NT2/D1 (cell line): ENCODE measurements around the gene PRR9.
A peak's percentile ranks its signal among the peaks of the same experiment; 100 is the strongest.
"Not testable (repeated sequence)": the region's sequence is repeated elsewhere in the genome, so short reads cannot be mapped to it uniquely, and the experiment has no call there.

Experiments used
- DNase-seq: peaks from one replicate; pipeline ENCODE4 v3.0.0-alpha.2; 2011; ENCODE audit warnings: low read depth, low spot score
- H3K27me3 ChIP-seq: 2 replicates; pipeline ENCODE4 v1.6.0; 2011; ENCODE audit warnings: mild to moderate bottlenecking; ENCODE audit not compliant: insufficient read length, insufficient read depth
- H3K36me3 ChIP-seq: 2 replicates; pipeline ENCODE4 v1.6.1; 2011; ENCODE audit warnings: mild to moderate bottlenecking, low read length, mixed read lengths; ENCODE audit not compliant: insufficient read depth, insufficient read length
- H3K4me1 ChIP-seq: 2 replicates; pipeline ENCODE4 v1.5.1; 2011; ENCODE audit not compliant: insufficient read depth, insufficient read length
- H3K4me3 ChIP-seq: 2 replicates; pipeline ENCODE4 v1.5.1; 2011; ENCODE audit warnings: low read depth; ENCODE audit not compliant: insufficient read length
- H3K9ac ChIP-seq: 2 replicates; pipeline ENCODE4 v1.6.0; 2011; ENCODE audit warnings: low read depth; ENCODE audit not compliant: insufficient read length
- H3K9me3 ChIP-seq: 2 replicates; pipeline ENCODE4 v1.5.1; 2011; ENCODE audit warnings: mild to moderate bottlenecking, low read length; ENCODE audit not compliant: insufficient read depth
- SUZ12 ChIP-seq: IDR thresholded peaks from 2 replicates; pipeline ENCODE4 v1.6.1; 2011; ENCODE audit not compliant: insufficient read length, insufficient read depth; ENCODE audit errors: extremely low read depth
- YY1 ChIP-seq: IDR thresholded peaks from 2 replicates; pipeline ENCODE4 v1.6.1; 2011; ENCODE audit not compliant: insufficient read length, insufficient read depth
- ZNF274 ChIP-seq: IDR thresholded peaks from 2 replicates; pipeline ENCODE4 v1.6.1; 2011; ENCODE audit warnings: mild to moderate bottlenecking, low read depth, low read length

PRR9 gene

DNA sequence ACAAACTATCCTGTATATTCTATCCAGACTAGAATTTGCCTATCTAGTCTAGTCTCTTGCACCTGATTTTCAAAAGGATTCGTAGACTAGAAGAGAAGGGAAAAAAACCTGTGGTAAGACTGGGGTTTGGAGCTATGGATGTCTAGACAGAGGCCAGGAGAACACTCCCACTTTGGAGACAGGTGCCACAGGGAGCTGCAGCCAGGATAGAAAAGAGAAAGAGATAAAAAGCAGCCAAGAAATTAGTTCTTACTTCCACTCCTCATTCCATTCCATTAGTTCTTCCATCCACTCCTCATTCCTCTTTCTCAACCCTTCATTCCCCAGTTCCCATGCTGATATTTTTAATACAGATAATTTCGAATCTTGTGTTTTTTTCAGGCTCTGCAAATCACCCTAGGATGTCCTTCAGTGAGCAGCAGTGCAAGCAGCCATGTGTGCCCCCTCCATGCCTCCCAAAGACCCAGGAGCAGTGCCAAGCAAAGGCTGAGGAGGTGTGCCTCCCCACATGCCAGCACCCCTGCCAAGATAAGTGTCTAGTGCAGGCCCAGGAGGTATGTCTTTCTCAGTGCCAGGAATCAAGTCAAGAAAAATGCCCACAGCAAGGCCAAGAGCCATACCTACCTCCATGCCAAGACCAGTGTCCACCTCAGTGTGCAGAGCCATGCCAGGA lies 496 bp downstream of the PRR9 start:
- no peaks in the 10 kb centered on the region for H3K36me3 ChIP-seq
- H3K4me3 ChIP-seq = no peak overlapping the region
- DNase-seq = no peak
- H3K9me3 ChIP-seq = no peaks in the 10 kb centered on the region
- TF ChIP-seq SUZ12 (no peak), YY1 (no peak), ZNF274 (no peak)
- H3K27me3 ChIP-seq = peaks cover 2% of the 10 kb centered on the region
- no peak overlapping the region for H3K9ac ChIP-seq
- H3K4me1 ChIP-seq = no peaks in the 10 kb centered on the region

DNA sequence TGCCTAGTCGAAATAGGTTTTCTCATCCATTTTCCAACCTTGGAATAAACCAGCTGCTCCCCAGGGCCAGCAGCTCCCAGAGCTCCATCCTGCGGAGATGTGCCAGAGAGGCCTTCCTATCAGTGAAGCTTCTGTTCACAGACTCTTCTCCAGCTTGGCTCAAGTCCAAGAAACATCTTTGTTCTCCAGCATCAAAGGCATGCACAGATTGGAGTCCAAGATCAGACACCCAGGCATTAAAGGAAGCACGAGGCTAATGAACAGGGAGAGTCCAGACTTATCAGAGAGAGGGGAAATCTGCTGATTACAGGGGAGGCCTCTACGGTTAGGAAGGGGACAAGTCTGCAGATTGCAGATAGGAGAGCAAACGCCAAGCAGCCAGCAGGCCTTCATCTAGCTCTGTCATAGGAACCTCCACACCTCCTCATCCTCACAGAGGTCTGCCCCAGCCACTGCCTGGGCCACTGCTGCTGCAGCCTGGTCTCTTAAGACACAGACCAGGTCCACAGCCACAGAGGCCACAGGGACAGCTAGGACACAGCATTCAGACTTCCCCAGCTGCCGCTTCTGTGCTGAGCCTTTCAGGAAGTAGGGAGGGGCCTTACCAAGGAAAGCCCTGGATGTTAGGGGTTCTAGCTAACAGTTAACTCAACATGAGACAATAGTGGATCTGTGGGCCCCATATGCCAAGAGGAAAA lies 3.4 kb downstream of the PRR9 start:
- H3K27me3 ChIP-seq = peaks cover 2% of the 10 kb centered on the region
- no peak overlapping the region for H3K4me3 ChIP-seq
- H3K9me3 ChIP-seq = no peaks in the 10 kb centered on the region
- H3K4me1 ChIP-seq = no peaks in the 10 kb centered on the region
- TF ChIP-seq ZNF274 = no peak
- TF ChIP-seq YY1 = no peak
- TF ChIP-seq SUZ12 = no peak
- no peak overlapping the region for H3K9ac ChIP-seq
- no peak for DNase-seq
- no peaks in the 10 kb centered on the region for H3K36me3 ChIP-seq

DNA sequence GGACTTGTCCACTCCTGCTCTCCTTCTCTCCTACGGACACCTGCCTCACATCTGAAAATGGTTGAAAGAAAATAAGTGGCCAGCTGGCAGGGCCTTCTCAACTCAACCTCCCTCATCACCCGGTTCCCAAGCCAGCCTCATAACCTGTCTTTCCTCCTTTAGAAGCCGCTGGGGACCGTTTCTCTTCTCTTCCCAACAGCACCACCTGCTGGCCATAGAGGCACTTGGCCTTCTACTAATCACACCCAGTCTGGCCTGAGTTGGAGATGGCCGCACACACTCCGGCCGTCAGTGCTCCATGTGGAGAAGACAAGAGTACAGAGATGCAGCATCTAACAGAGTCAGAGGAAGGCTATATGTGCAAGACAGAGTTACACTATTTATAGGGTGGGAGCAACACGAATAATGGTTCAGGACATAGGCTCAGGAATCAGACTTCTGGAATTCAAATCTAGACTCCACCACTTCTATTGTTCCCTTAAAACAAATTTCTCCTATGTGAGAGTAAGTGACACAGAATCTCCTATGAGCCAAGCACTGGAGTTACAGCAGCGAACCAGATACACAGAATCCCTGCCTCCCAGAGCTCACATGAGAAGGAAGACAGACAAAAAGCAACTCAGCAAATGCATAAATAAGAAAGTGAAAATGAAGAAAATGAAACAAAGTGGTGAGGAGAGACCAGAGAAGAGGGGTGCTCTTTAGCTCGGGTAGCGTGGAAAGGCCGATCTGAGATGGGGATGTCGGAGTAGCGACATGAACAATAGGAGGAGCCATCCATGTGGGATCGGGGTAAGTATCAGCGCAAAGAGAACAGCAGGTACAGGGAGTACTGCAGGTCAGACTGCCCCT lies 5.9 kb downstream of the PRR9 start:
- H3K9ac ChIP-seq, H3K4me3 ChIP-seq: not testable (repeated sequence)

DNA sequence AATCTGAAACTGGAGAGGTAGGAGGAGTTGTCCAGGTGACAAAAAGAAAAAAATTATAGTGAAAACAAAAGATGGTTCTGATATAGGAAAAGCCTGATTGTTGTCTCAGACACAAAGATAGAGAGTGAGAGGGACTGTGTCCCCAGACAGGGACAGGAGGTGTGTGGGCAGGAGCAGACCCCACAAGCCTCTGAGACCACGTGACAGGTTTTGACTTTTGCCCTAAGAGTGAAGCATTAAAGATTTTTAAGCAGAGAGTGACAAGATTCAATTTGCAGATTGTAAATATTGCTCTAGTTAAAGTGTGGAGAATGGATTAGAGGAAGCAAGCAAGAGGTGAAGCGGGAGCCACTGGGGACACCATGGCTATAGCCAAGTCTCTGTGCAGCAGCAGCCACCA lies 10.4 kb downstream of the PRR9 start:
- H3K4me1 ChIP-seq = no peaks in the 10 kb centered on the region
- H3K9ac ChIP-seq = no peak overlapping the region
- no peak for DNase-seq
- TF ChIP-seq ZNF274 (no peak), YY1 (no peak), SUZ12 (no peak)
- H3K36me3 ChIP-seq = no peaks in the 10 kb centered on the region
- no peak overlapping the region for H3K4me3 ChIP-seq
- H3K27me3 ChIP-seq = no peaks in the 10 kb centered on the region
- no peaks in the 10 kb centered on the region for H3K9me3 ChIP-seq

More for the DNA sequence above, 5.9 kb downstream of the PRR9 start:
- H3K27me3 ChIP-seq, H3K36me3 ChIP-seq, H3K4me1 ChIP-seq, H3K9me3 ChIP-seq: not testable (repeated sequence)
- DNase-seq = peak; percentile 36

DNA sequence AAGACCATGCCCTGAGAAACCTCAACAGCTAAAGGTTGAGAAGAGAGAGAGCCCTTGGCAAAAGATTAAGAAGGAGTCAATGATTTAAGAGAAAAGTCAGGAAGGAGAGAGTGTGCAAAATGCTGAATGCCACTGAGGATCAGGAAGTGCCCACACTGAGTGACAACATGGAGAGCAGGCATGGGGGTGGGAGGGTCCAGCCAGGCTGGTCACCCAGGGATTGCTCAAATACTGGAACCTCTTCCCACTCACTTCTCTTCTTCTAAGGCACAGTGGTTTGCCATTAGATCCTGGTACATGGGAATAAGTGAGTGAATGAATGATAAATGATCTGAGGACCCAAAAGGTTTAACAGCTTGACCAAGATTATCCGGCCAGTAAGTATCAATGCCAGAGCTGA lies 11.1 kb downstream of the PRR9 start:
- TF ChIP-seq YY1 = no peak
- TF ChIP-seq ZNF274 = no peak
- TF ChIP-seq SUZ12 = no peak
- no peaks in the 10 kb centered on the region for H3K27me3 ChIP-seq
- no peaks in the 10 kb centered on the region for H3K4me1 ChIP-seq
- no peaks in the 10 kb centered on the region for H3K36me3 ChIP-seq
- no peak for DNase-seq
- no peak overlapping the region for H3K4me3 ChIP-seq
- no peak overlapping the region for H3K9ac ChIP-seq
- no peaks in the 10 kb centered on the region for H3K9me3 ChIP-seq

DNA sequence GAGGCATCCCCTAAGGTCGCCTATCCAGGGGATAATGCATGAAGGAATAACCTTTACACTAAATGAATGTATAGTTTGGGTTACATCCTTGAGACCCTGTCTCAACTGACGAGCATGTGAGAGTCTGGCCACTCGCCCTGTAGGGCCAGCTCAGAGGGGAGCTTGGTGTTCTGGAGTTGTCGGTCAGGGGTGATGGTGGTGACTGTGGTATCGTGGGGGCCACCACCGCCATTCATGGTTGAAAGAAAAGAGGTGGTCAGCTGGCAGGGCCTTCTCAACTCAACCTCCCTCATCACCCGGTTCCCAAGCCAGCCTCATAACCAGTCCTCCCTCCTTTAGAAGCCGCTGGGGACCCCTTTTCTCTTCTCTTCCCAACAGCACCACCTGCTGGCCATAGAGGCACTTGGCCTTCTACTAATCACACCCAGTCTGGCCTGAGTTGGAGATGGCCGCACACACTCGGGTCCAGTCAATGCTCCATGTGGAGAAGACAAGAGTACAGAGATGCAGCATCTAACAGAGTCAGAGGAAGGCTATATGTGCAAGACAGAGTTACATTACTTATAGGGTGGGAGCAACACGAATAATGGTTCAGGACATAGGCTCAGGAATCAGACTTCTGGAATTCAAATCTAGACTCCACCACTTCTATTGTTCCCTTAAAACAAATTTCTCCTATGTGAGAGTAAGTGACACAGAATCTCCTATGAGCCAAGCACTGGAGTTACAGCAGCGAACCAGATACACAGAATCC lies 11.9 kb downstream of the PRR9 start:
- H3K9me3 ChIP-seq, H3K9ac ChIP-seq, H3K27me3 ChIP-seq, H3K36me3 ChIP-seq, H3K4me1 ChIP-seq, H3K4me3 ChIP-seq: not testable (repeated sequence)
- peak; percentile 23 for DNase-seq

DNA sequence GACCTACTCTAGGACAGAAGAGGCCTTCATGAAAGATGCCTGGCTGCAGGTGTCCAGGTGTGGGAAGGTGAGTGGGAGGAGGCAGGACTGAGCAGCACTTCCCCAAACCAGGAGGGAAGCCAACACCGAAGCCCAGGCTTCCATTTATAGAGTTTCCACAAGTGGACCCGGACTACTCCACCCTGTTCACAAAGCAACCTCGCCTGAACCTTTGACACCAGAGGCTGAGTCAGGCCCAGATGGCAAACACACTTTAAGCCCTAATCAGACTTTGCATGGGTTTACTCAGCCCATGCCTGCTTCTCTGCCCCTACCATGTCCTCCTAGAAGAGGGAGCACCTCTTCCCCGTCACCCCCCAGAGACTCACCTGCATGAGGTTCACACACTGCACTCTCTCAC lies 14.0 kb downstream of the PRR9 start:
- H3K9ac ChIP-seq = no peak overlapping the region
- no peaks in the 10 kb centered on the region for H3K9me3 ChIP-seq
- DNase-seq = no peak
- no peak overlapping the region for H3K4me3 ChIP-seq
- no peaks in the 10 kb centered on the region for H3K27me3 ChIP-seq
- TF ChIP-seq ZNF274 = no peak
- no peak for TF ChIP-seq SUZ12
- TF ChIP-seq YY1 = no peak
- H3K36me3 ChIP-seq = no peaks in the 10 kb centered on the region
- no peaks in the 10 kb centered on the region for H3K4me1 ChIP-seq
